ENCODE data around the gene MUC15.

MUC15 gene

GRCh38 chr11:26554455-26554854, 17.6 kb downstream of the MUC15 start:
- no peaks in the 10 kb centered on the region for H3K27me3 Mint-ChIP-seq
- H3K4me3 Mint-ChIP-seq = no peak overlapping the region
- no peaks in the 10 kb centered on the region for H3K36me3 Mint-ChIP-seq (ENCODE audit: insufficient read depth)
- ATAC-seq (replicated peaks) = no peak
- peaks cover 9 to 21% of the 10 kb centered on the region in 2 donors for H3K9me3 Mint-ChIP-seq
- no peaks in the 10 kb centered on the region for H3K4me1 Mint-ChIP-seq (ENCODE audit: low read depth in 2 of 2)
- H3K27ac Mint-ChIP-seq = no peak overlapping the region
- DNase-seq = no peak

- ATAC-seq (replicated peaks) (no peak), DNase-seq (no peak)
- no peaks in the 10 kb centered on the region for H3K4me1 Mint-ChIP-seq (ENCODE audit: low read depth in 2 of 2)
- peaks cover 12 to 21% of the 10 kb centered on the region in 2 donors for H3K9me3 Mint-ChIP-seq
- no peak overlapping the region for H3K27ac Mint-ChIP-seq
- H3K36me3 Mint-ChIP-seq (ENCODE audit: insufficient read depth) = no peaks in the 10 kb centered on the region
- H3K27me3 Mint-ChIP-seq = no peaks in the 10 kb centered on the region
- H3K4me3 Mint-ChIP-seq = no peak overlapping the region
Observed at GRCh38 chr11:26553182-26553581, 18.9 kb downstream of the MUC15 start.

GRCh38 chr11:26551186-26551801, 20.8 kb downstream of the MUC15 start:
- Mint-ChIP-seq H3K4me1 (ENCODE audit: low read depth in 2 of 2) (no peaks in the 10 kb centered on the region), H3K27me3 (no peaks in the 10 kb centered on the region), H3K9me3 (peaks cover 11 to 27% of the 10 kb centered on the region in 2 donors), H3K4me3 (no peak overlapping the region), H3K27ac (no peak overlapping the region), H3K36me3 (ENCODE audit: insufficient read depth) (no peaks in the 10 kb centered on the region)
- ATAC-seq (replicated peaks) (no peak), DNase-seq (no peak)

- no peaks in the 10 kb centered on the region for H3K27me3 Mint-ChIP-seq
- H3K36me3 Mint-ChIP-seq (ENCODE audit: insufficient read depth) = no peaks in the 10 kb centered on the region
Observed at GRCh38 chr11:26550022-26550421, 22.0 kb downstream of the MUC15 start.

GRCh38 chr11:26549176-26549575, 22.9 kb downstream of the MUC15 start:
- H3K36me3 Mint-ChIP-seq (ENCODE audit: insufficient read depth) = no peaks in the 10 kb centered on the region

More at GRCh38 chr11:26550022-26550421, 22.0 kb downstream of the MUC15 start:
- Mint-ChIP-seq H3K4me1 (ENCODE audit: low read depth in 2 of 2) (no peaks in the 10 kb centered on the region), H3K4me3 (no peak overlapping the region), H3K9me3 (peaks cover 11 to 27% of the 10 kb centered on the region in 2 donors), H3K27ac (no peak overlapping the region)
- ATAC-seq (replicated peaks) = no peak
- no peak for DNase-seq

GRCh38 chr11:26541870-26542269, 30.2 kb downstream of the MUC15 start:
- Mint-ChIP-seq H3K27me3 (no peaks in the 10 kb centered on the region), H3K9me3 (peaks cover 6 to 7% of the 10 kb centered on the region in 2 donors), H3K4me3 (no peak overlapping the region), H3K27ac (no peak overlapping the region), H3K36me3 (ENCODE audit: insufficient read depth) (no peaks in the 10 kb centered on the region), H3K4me1 (ENCODE audit: low read depth in 2 of 2) (no peaks in the 10 kb centered on the region)
- ATAC-seq (replicated peaks) = no peak
- DNase-seq = no peak

More at GRCh38 chr11:26549176-26549575, 22.9 kb downstream of the MUC15 start:
- no peaks in the 10 kb centered on the region for H3K27me3 Mint-ChIP-seq
- DNase-seq = no peak
- no peak overlapping the region for H3K4me3 Mint-ChIP-seq
- peaks cover 8 to 19% of the 10 kb centered on the region in 2 donors for H3K9me3 Mint-ChIP-seq
- no peak overlapping the region for H3K27ac Mint-ChIP-seq
- no peaks in the 10 kb centered on the region for H3K4me1 Mint-ChIP-seq (ENCODE audit: low read depth in 2 of 2)
- no peak for ATAC-seq (replicated peaks)

- Mint-ChIP-seq H3K4me1 (ENCODE audit: low read depth in 2 of 2) (no peaks in the 10 kb centered on the region), H3K27me3 (no peaks in the 10 kb centered on the region), H3K27ac (no peak overlapping the region), H3K9me3 (peaks cover 0 to 5% of the 10 kb centered on the region in 2 donors), H3K4me3 (no peak overlapping the region), H3K36me3 (ENCODE audit: insufficient read depth) (no peaks in the 10 kb centered on the region)
- ATAC-seq (replicated peaks) = no peak
- no peak for DNase-seq
Observed at GRCh38 chr11:26539517-26539916, 32.5 kb downstream of the MUC15 start.

- H3K36me3 Mint-ChIP-seq (ENCODE audit: insufficient read depth) = no peaks in the 10 kb centered on the region
- H3K4me3 Mint-ChIP-seq = no peak overlapping the region
- no peaks in the 10 kb centered on the region for H3K27me3 Mint-ChIP-seq
- H3K27ac Mint-ChIP-seq = no peak overlapping the region
- no peaks in the 10 kb centered on the region for H3K4me1 Mint-ChIP-seq (ENCODE audit: low read depth in 2 of 2)
- DNase-seq = no peak
- H3K9me3 Mint-ChIP-seq = peaks cover 3 to 11% of the 10 kb centered on the region in 2 donors
- no peak for ATAC-seq (replicated peaks)
Observed at GRCh38 chr11:26537341-26537740, 34.7 kb downstream of the MUC15 start.

- Mint-ChIP-seq H3K4me1 (ENCODE audit: low read depth in 2 of 2) (no peaks in the 10 kb centered on the region), H3K9me3 (peaks cover 0 to 5% of the 10 kb centered on the region in 2 donors)
Observed at GRCh38 chr11:26527685-26528084, 44.4 kb downstream of the MUC15 start.

GRCh38 chr11:26522912-26523610, 49.0 kb downstream of the MUC15 start:
- Mint-ChIP-seq H3K4me1 (ENCODE audit: low read depth in 2 of 2) (no peaks in the 10 kb centered on the region), H3K4me3 (no peak overlapping the region), H3K27ac (no peak overlapping the region), H3K27me3 (no peaks in the 10 kb centered on the region), H3K9me3 (peaks cover 4 to 7% of the 10 kb centered on the region in 2 donors), H3K36me3 (ENCODE audit: insufficient read depth) (no peaks in the 10 kb centered on the region)
- ATAC-seq (replicated peaks) (no peak), DNase-seq (no peak)

More at GRCh38 chr11:26527685-26528084, 44.4 kb downstream of the MUC15 start:
- Mint-ChIP-seq H3K4me3 (no peak overlapping the region), H3K36me3 (ENCODE audit: insufficient read depth) (no peaks in the 10 kb centered on the region), H3K27ac (no peak overlapping the region), H3K27me3 (no peaks in the 10 kb centered on the region)
- ATAC-seq (replicated peaks) = no peak
- no peak for DNase-seq

- no peaks in the 10 kb centered on the region for H3K27me3 Mint-ChIP-seq
- no peaks in the 10 kb centered on the region for H3K36me3 Mint-ChIP-seq (ENCODE audit: insufficient read depth)
- H3K9me3 Mint-ChIP-seq = peaks cover 4 to 7% of the 10 kb centered on the region in 2 donors
- ATAC-seq (replicated peaks) (no peak), DNase-seq (no peak)
- H3K4me3 Mint-ChIP-seq = no peak overlapping the region
- no peaks in the 10 kb centered on the region for H3K4me1 Mint-ChIP-seq (ENCODE audit: low read depth in 2 of 2)
- H3K27ac Mint-ChIP-seq = no peak overlapping the region
Observed at GRCh38 chr11:26519469-26519868, 52.6 kb downstream of the MUC15 start.

GRCh38 chr11:26512196-26512595, 59.9 kb downstream of the MUC15 start:
- peaks cover 7% of the 10 kb centered on the region in 2 donors for H3K9me3 Mint-ChIP-seq
- no peak for ATAC-seq (replicated peaks)

GRCh38 chr11:26510756-26511155, 61.3 kb downstream of the MUC15 start:
- no peaks in the 10 kb centered on the region for H3K4me1 Mint-ChIP-seq (ENCODE audit: low read depth in 2 of 2)
- peaks cover 7% of the 10 kb centered on the region in 2 donors for H3K9me3 Mint-ChIP-seq
- no peak for DNase-seq
- no peak overlapping the region for H3K4me3 Mint-ChIP-seq
- no peaks in the 10 kb centered on the region for H3K27me3 Mint-ChIP-seq
- H3K36me3 Mint-ChIP-seq (ENCODE audit: insufficient read depth) = no peaks in the 10 kb centered on the region
- H3K27ac Mint-ChIP-seq = no peak overlapping the region
- no peak for ATAC-seq (replicated peaks)

More at GRCh38 chr11:26512196-26512595, 59.9 kb downstream of the MUC15 start:
- Mint-ChIP-seq H3K36me3 (ENCODE audit: insufficient read depth) (no peaks in the 10 kb centered on the region), H3K4me3 (no peak overlapping the region), H3K27ac (no peak overlapping the region), H3K27me3 (no peaks in the 10 kb centered on the region), H3K4me1 (ENCODE audit: low read depth in 2 of 2) (no peaks in the 10 kb centered on the region)
- no peak for DNase-seq

- Mint-ChIP-seq H3K4me1 (ENCODE audit: low read depth in 2 of 2) (no peaks in the 10 kb centered on the region), H3K9me3 (peaks cover 10 to 12% of the 10 kb centered on the region in 2 donors)
- no peak for ATAC-seq (replicated peaks)
Observed at GRCh38 chr11:26510164-26510563, 61.9 kb downstream of the MUC15 start.

More at GRCh38 chr11:26510164-26510563, 61.9 kb downstream of the MUC15 start:
- no peaks in the 10 kb centered on the region for H3K27me3 Mint-ChIP-seq
- H3K36me3 Mint-ChIP-seq (ENCODE audit: insufficient read depth) = no peaks in the 10 kb centered on the region
- H3K27ac Mint-ChIP-seq = no peak overlapping the region
- no peak for DNase-seq
- no peak overlapping the region for H3K4me3 Mint-ChIP-seq

Data from effector memory CD8-positive, alpha-beta T cell (primary cell).